Suppressor macrophage treated with lipopolysaccharide for 4 hours (primary cell): Measurements from ENCODE around the gene GTF2IRD1.

Experiments used
- DNase-seq: peaks from one replicate; pipeline ENCODE4 v3.0.0-alpha.2; 2020

GTF2IRD1 gene

DNA sequence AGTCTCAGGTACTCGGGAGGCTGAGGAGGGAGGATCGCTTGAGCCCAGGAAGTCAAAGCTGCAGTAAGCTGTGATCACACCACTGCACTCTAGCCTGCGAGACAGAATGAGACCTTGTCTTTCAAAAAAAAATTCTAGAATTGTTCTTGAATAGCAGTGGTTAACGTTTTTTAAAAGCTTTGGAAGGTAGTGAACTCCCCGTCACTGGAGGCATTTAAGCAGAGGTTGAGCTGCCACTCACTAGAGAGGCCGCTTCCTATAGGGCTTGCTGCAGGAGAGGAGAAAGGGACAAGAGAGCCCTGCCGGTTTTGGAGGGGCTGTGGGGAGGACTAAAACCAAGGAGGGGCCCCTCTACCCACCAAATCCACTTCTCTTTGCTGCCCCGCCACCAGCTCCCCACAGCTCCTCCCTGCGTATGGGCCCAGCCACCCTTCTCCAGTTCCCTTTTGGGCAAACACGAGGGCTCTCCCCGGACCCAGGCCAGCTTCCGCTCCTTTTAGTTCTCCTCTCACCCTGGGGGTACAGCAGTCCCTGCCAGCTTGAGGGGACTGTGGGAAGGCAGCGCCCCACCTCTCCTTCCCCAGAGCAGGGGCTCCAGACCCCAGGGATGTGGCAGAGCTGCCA is 116.9 kb downstream of the GTF2IRD1 start:
- no peak for DNase-seq

GRCh38 chr7:74572301-74572979 is 118.7 kb downstream of the GTF2IRD1 start:
- no peak for DNase-seq

- DNase-seq, result no peak
These were observed 119.8 kb downstream of the GTF2IRD1 start for GRCh38 chr7:74573512-74573911.

DNA sequence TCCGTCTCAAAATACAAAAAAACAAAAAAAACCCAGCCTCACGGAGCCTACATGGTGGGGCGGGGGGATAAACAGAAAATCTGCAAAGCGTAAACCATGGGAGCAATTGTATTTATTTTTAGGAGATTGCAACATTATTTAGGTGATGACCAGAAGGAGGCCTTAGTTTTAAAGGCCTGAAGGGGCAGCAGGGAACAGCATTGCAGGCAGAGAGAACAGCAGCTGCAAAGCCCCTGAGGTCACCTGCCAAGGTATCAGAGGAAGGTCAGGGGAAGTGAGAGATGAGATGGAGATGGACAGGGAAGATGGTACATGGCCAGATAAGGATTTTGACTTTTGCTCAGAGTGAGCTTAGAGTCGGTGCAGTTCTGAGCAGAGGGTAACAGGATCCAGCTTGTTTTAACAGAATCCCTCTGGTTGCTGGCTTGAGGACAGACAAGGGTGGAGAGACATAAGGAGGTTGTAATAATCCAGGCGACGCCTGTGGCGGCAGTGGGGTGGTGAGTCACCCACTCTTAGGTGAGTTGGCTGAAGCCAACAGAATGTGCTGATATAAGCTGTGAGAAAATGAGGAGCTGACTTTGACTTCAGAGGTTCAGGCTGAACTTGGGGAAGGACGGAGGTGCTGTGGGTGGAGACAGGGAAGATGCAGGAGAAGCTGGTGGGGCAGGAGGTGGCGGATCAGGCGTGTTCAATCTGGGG is 121.5 kb downstream of the GTF2IRD1 start:
- DNase-seq, result no peak

DNA sequence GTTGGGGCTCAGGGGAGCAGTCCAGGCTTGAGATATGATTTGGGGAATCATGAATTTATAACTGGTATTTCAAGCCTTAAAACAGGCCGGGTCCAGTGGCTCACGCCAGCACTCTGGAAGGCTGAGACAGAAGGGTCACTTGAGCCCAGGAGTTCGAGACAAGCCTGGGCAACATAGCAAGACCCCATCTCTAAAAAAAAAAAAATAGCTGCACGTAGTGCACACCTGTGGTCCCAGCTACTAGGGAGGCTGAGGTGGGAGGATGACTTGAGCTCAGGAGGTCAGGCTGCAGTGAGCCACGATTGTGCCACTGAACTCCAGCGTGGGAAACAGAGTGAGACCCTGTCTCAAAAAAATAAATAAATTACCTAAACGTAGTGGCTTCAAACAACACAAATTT is 122.1 kb downstream of the GTF2IRD1 start:
- no peak for DNase-seq

DNA sequence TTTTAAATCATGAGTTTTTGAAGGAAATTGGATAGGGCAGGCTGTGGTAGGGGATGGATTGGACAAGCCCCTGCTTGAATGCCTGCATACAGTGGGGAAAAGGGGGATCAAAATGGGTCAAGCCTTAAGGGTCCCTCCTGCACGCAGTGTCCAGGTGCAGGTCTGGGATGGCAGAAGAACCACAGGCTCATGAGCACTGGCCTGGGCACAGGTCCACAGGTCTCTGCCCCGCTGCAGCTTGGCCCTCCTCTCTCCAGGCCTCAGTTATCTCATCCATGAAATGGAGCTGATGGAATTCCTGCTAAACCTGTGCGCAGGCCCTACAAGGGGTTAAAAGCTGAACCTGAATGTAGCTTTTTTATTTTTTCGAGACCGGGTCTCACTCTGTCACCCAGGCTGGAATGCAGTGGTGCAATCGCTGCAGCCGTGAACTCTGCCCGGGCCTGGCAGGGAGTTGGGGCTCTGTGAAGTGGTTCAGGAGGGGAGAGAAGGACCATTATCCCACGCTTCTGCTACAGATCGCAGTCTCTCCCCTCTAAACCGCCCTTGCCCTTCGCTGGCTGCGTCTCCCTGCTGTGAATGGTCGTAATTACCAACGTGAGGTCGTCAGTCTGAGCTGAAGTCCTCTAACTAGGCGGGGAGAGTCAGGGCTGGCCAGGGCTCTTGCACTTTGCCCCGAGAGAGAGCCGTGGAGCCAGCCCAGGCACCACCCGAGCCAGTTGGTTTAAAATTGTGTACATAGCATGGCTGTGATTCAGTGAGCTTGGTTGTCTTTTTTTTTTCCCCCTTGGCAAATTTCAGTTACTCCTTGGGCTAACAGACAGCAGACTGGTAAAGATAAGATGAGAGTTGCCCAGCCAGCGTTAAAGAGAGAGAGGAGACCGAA is 126.3 kb downstream of the GTF2IRD1 start:
- no peak for DNase-seq

GRCh38 chr7:74581916-74582440 is 128.3 kb downstream of the GTF2IRD1 start:
- DNase-seq, result no peak

DNA sequence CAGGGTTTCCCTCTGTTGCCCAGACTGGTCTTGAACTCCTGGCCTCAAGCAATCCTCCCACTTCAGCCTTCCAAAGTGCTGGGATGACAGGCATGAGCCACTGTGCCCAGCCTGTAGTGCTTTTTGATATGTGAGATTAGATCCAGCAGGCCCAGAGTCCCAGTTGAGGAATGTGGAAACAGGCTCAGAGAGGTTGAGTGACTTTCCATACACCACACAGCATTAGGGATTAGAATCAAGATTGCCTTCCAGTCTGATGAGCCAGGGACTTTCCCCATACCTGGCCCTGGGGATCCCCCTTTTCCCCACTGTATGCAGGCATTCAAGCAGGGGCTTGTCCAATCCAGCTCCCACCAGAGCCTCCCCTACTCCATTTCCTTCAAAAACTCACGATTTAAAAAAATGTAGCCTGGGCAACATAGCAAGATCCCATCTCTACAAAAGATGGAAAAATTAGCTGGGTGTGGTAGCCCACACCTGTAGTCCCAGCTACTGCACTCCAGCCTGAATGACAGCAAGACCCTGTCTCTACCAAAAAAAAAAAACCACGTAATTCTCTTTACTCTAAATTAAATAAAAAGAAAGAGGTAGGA is 128.8 kb downstream of the GTF2IRD1 start:
- no peak for DNase-seq

DNA sequence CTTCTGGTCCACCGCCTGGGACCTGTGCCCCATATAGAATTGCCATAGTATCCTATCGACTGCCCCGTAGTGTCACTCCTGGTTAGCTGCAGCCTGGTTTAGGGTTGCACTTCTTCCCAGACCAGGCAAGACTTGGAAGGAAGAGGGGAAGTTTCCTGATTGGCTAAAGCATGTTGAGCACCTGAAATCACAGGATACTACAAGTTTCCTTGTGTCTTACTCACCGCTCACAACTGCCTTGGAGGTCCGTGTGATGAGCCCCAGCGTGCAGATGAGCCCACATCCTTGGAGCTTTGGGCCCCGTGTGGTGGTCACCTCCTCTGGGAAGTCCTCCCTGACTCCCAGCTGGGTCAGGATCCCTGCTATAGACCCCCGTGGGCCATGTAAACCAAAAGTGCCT is 129.9 kb downstream of the GTF2IRD1 start:
- no peak for DNase-seq

DNA sequence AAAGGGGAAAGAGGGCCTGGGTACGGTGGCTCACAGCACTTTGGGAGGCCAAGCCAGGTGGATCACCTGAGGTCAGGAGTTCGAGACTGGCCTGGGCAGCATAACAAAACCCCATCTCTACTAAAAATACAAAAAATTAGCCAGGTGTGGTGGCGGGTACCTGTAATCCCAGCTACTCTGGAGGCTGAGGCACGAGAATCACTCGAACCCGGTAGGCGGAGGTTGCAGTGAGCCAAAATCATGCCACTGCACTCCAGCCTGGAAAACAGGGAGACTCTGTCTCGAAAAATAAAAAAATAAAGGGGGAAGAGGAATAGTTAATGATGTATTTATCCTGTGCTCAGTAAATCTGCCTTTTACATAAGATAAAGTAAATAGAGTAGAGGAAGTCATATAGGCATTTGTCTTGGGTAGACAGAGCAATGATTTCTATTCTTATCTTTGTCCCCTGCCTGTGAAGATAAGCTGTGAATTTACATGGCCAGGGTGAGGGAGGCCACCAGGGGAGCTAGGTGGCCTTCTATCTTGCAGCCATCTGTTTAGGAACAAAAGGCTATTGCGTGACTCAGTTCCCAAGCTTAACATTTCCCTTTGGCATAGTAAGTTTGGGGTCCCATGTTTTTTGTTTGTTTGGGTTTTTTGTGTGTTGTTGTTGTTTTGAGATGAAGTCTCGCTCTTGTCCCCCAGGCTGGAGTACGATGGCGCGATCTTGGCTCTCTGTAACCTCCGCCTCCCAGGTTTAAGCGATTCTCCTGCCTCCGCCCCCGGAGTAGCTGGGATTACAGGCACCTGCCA is 130.7 kb downstream of the GTF2IRD1 start:
- no peak for DNase-seq

GRCh38 chr7:74585844-74586243 is 132.1 kb downstream of the GTF2IRD1 start:
- DNase-seq, result no peak

DNA sequence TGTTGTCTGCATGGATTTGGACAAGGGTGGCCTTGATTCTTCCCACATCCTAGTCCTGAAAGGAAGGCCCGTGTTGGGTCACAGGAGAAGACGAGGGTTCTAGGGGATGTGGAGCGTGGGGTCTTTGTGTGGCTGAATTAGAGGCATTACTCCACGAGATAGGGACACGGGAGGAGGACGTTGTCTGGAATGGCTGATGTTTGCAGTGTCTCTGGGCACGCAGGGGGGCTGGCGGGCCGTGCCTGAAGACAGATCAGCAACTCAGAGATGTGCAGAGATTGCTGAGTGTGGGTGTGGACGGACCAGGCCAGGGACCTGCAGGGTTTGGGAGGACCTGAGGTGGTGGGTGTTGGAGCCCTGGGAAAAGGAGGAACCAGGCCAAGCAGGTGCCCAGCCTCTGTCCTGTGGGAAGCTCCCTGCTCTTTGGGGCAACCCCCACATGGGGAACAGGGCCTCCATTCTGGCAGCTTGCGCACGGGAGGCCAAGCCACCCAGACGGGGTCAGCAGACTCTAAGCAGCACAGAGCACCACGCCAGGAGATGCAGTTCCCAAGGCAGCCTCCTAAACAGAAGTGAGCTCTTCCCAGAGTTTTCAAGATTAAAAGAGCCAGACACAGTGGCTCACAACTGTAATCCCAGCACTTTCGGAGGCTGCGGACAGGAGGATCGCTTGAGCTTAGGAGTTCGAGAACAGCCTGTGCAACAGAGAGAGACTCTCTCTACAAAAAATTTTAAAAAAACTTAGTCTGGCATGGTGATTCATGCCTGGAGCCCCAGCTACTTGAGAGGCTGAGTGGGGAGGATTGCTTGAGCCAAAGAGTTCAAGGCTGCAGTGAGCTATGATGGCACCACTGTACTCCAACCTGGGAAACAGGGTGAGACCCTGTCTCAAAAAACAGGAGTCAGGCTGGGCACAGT is 132.8 kb downstream of the GTF2IRD1 start:
- DNase-seq, result no peak

DNA sequence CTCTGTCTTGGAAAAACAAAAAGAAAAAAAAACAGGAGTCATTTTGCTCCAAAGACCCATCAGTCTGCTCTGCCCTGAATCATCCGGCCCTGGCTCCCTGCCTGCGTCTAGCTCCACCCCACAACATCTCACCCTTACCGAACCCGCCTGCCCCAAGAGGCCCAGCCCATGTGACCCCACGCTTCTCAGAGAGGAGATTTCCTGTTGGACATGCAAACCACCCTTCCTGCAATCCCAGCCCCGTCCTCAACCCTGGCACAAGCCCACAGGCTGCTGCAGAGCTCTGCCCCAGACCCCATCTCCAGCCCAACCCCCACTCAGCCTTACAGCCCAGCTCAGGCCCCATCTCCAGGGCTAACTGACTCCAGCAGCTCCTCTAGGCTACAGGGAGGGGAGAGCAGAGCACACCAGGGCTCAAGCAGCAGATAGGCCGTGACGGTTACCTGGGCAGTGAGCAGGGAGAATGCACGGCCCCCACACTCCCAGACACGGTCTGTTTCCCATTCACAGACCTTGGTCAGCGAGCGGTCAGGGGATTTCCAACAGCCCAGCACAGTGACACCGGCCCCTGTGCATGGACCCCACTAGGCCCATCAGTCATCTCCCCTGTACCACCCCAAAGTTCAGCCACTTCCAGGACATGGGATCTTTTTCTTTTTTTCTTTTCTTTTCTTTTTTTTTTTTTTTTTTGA is 133.9 kb downstream of the GTF2IRD1 start:
- peak; percentile 40 for DNase-seq

DNA sequence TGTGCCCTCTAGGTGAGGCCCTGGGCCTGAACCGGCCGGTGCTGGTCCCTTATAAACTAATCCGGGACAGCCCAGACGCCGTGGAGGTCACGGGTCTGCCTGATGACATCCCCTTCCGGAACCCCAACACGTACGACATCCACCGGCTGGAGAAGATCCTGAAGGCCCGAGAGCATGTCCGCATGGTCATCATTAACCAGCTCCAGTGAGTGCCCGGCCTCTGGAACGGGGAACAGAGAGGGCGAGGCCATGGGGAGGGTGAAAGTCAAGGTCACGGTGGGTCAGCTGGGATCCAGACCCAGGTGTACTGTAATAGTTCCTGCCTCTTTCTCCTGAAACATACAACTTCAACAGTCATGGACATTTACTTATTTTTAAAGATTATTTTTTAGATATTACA is 137.1 kb downstream of the GTF2IRD1 start:
- no peak for DNase-seq

DNA sequence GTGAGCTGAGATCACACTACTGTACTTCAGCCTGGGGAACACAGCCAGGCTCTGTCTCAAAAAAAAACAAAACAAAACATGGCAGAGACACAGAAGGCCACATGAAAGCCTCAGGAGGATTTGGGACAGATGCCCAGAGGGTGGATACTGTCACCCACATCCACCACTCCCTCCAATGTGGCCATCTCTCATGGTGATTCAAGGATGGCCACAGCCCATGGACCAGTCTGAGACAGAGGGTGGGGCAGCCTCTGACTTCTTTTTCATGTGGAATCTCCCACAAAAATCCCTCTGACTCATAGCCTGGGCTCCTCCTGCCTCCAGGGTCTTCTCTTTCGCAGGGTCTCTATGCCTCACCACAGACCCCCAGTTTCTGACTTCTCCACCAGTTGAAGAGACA is 144.9 kb downstream of the GTF2IRD1 start:
- peak; percentile 52 for DNase-seq

DNA sequence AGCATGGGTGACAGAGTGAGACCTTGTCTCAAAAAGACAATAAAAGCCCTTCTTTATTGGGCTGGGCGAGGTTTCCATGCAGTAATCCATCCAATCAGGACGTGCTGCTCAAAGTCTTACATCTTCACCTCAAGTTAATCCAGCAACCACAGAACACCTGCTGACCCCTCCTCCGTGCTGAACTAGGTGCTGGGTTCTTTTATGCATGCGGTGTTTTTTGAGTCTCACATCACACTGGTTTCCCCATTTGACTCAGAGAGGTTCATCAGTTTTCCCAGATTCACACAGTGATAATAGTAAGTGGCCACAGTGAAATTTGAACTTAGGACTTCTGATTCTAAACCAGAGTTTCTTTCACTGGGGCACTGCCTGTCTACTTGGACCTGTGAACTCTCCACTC is 145.5 kb downstream of the GTF2IRD1 start:
- no peak for DNase-seq

- no peak for DNase-seq
These were observed 150.8 kb downstream of the GTF2IRD1 start for GRCh38 chr7:74604326-74605020.

DNA sequence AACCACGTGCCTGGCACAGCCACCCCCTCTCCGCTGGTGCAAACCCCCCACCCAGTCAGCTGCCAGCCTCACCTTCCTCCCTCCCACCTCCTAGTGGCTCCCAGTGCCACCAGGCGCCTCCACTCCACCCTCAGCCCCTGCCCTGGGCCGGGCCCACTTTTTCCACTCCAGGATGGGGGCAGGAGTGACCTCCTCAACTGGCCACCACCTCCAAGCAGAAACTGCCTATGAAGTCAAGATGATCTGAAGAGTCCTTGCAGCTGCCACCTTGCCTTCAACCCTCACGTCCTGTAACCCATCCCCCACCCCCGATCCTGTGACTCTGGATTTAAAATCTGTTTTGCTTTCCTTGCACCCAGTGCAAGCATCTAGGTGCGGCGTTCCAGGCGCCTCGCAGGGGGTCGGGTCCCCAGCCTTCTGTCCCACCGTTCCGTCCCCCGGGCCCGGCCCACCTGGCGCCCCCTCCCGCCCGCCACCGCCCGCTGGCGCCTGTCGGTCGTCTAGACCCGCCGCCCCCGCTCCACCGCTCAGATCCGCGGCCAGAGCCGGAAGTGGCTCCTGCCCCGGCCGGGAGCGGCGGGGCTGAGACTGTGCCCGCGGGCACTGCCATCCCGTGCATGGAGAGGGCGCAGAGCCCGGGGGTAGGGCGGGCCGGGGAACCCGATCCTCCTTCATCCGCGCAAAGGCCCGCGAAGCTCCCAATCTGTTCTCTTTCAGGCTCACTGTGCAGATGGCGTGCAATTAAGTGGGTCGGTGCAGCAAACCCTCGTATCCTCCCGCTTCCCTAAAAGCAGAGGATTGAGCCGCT is 152.6 kb downstream of the GTF2IRD1 start:
- DNase-seq, result peak; percentile 56
